WTC11 (cell line): Measurements from ENCODE around the gene CSNK1G1.
"Not testable (repeated sequence)": the region's sequence is repeated elsewhere in the genome, so short reads cannot be mapped to it uniquely, and the experiment has no call there.

ENCODE experiments used
- CREB1 ChIP-seq: sonication (generic); formaldehyde crosslinking; IDR thresholded peaks from 2 replicates; pipeline ENCODE4 v1.8.0; 2023; ENCODE audit warnings: mild to moderate bottlenecking, missing genetic modification reagents
- ELF4 ChIP-seq: sonication (generic); formaldehyde crosslinking; IDR thresholded peaks from 2 replicates; pipeline ENCODE4 v1.8.1; 2022; ENCODE audit warnings: low read depth, mild to moderate bottlenecking, moderate library complexity, missing genetic modification reagents
- MXD4 ChIP-seq: fragments of 250-450 bp; sonication (Bioruptor Pico); IDR thresholded peaks from 2 replicates; pipeline ENCODE4 v1.8.0; 2021; ENCODE audit warnings: mild to moderate bottlenecking, moderate library complexity, borderline replicate concordance
- SP1 ChIP-seq: sonication (generic); formaldehyde crosslinking; conservative IDR thresholded peaks from 2 replicates; pipeline ENCODE4 v1.8.1; 2022; ENCODE audit warnings: missing genetic modification reagents
- TEAD4 ChIP-seq: sonication (generic); formaldehyde crosslinking; IDR thresholded peaks from 2 replicates; pipeline ENCODE4 v1.8.0; 2022; ENCODE audit warnings: mild to moderate bottlenecking, missing genetic modification reagents
- ZNF317 ChIP-seq: sonication (generic); formaldehyde crosslinking; IDR thresholded peaks from 2 replicates; pipeline ENCODE4 v1.8.1; 2023; ENCODE audit warnings: low read depth, mild to moderate bottlenecking, moderate library complexity, missing genetic modification reagents, borderline replicate concordance
- TF ChIP-seq, protein P1 (sequence below): fragments of 200-600 bp; IDR thresholded peaks from 2 replicates; pipeline ENCODE4 v1.8.0; 2022; ENCODE audit warnings: antibody characterized with exemption

DNA sequence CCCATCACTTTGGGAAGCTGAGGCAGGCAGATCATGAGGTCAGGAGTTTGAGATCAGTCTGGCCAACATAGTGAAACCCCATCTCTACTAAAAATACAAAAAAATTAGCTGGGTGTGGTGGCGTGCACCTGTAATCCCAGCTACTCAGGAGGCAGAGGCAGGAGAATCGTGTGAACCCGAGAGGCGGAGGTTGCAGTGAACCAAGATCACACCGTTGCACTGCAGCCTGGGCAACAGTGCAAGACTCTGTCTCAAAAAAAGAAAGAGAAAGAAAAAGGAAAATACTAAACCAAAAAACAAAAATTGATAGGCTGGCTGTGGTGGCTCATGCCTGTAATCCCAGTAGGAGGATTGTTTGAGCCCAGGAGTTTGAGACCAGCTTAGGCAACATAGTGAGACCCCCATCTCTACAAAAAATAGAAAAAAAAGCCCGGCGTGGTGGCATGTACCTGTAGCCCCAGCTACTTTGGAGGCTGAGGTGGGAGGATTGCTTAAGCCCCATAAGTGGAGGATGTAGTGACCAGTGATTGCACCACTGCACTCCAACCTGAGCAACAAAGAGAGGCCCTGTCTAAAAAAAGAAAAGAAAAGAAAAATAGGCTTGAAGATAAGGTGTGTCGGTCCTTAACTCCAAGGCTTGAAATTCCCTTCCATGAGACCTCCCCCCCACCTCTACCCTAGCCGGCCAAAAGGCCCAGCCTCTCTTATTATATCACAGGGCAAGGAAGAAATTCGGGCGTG is 24.3 kb upstream of the CSNK1G1 start:
- not testable (repeated sequence) for TF ChIP-seq SP1; ELF4 (CRISPR knock-in tag); CREB1 (CRISPR knock-in tag); TEAD4; ZNF317 (CRISPR knock-in tag); MXD4 (CRISPR knock-in tag)
- TF ChIP-seq, protein P1, sequence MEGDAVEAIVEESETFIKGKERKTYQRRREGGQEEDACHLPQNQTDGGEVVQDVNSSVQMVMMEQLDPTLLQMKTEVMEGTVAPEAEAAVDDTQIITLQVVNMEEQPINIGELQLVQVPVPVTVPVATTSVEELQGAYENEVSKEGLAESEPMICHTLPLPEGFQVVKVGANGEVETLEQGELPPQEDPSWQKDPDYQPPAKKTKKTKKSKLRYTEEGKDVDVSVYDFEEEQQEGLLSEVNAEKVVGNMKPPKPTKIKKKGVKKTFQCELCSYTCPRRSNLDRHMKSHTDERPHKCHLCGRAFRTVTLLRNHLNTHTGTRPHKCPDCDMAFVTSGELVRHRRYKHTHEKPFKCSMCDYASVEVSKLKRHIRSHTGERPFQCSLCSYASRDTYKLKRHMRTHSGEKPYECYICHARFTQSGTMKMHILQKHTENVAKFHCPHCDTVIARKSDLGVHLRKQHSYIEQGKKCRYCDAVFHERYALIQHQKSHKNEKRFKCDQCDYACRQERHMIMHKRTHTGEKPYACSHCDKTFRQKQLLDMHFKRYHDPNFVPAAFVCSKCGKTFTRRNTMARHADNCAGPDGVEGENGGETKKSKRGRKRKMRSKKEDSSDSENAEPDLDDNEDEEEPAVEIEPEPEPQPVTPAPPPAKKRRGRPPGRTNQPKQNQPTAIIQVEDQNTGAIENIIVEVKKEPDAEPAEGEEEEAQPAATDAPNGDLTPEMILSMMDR, result not testable (repeated sequence)
